Measurements from ENCODE around the gene CSMD2.

Gene CSMD2

GRCh38 chr1:33955096-33955495 lies 209.9 kb downstream of the CSMD2 start:
- no peak for DNase-seq (ENCODE audit: extremely low spot score)
- ChIA-PET CTCF (interaction anchor here (0.6 kb wide), 1 partner anchor 127 kb away, joined by 3 read pairs; no protein-coding TSS in a partner anchor), POLR2A (no interaction called here)
- TF ChIP-seq FOXA1 (IDR thresholded peaks at IDR 0.05), result no peak
- no peak for TF ChIP-seq SUZ12 (IDR thresholded peaks at IDR 0.05)
- TF ChIP-seq ARNT (IDR thresholded peaks at IDR 0.05), result no peak
- TF ChIP-seq FOXK2 (IDR thresholded peaks at IDR 0.05), result no peak
- TF ChIP-seq L3MBTL2 (conservative IDR thresholded peaks at IDR 0.05), result no peak
- no peak for TF ChIP-seq BHLHE40 (IDR thresholded peaks at IDR 0.05; ENCODE audit: borderline replicate concordance)
- TF ChIP-seq LEF1 (IDR thresholded peaks at IDR 0.05; ENCODE audit: borderline replicate concordance), result no peak
- no peak for TF ChIP-seq TARDBP (IDR thresholded peaks at IDR 0.05)
- no peak for TF ChIP-seq NFRKB (IDR thresholded peaks at IDR 0.05)
- no peak for TF ChIP-seq FOXM1 (IDR thresholded peaks at IDR 0.05; ENCODE audit: borderline replicate concordance)
- TF ChIP-seq CTBP1 (IDR thresholded peaks at IDR 0.05; ENCODE audit: borderline replicate concordance), result no peak
- TF ChIP-seq ELF4 (IDR thresholded peaks at IDR 0.05), result no peak
- TF ChIP-seq HDGF (IDR thresholded peaks at IDR 0.05; ENCODE audit: borderline replicate concordance), result no peak
- no peak for TF ChIP-seq SP1 (IDR thresholded peaks at IDR 0.05)
- TF ChIP-seq ZNF384 (IDR thresholded peaks at IDR 0.05), result no peak
- no peak for TF ChIP-seq PKNOX1 (IDR thresholded peaks at IDR 0.05)

GRCh38 chr1:33949570-33949969 lies 215.5 kb downstream of the CSMD2 start:
- ChIA-PET CTCF (no interaction called here), POLR2A (no interaction called here)
- TF ChIP-seq CTBP1 (IDR thresholded peaks at IDR 0.05; ENCODE audit: borderline replicate concordance) (no peak), L3MBTL2 (conservative IDR thresholded peaks at IDR 0.05) (no peak)
- DNase-seq (ENCODE audit: extremely low spot score), result no peak

GRCh38 chr1:33948291-33948690 lies 216.7 kb downstream of the CSMD2 start:
- no peak for DNase-seq (ENCODE audit: extremely low spot score)
- CTCF ChIA-PET, result no interaction called here
- TF ChIP-seq FOXA1 (IDR thresholded peaks at IDR 0.05) (no peak), PKNOX1 (IDR thresholded peaks at IDR 0.05) (no peak), FOXM1 (IDR thresholded peaks at IDR 0.05; ENCODE audit: borderline replicate concordance) (no peak), ZNF384 (IDR thresholded peaks at IDR 0.05) (no peak), ARNT (IDR thresholded peaks at IDR 0.05) (no peak), LEF1 (IDR thresholded peaks at IDR 0.05; ENCODE audit: borderline replicate concordance) (no peak)
- POLR2A ChIA-PET, result no interaction called here

GRCh38 chr1:33946836-33947235 lies 218.2 kb downstream of the CSMD2 start:
- DNase-seq (ENCODE audit: extremely low spot score), result no peak
- no peak for TF ChIP-seq PKNOX1 (IDR thresholded peaks at IDR 0.05)
- no peak for TF ChIP-seq LEF1 (IDR thresholded peaks at IDR 0.05; ENCODE audit: borderline replicate concordance)
- TF ChIP-seq L3MBTL2 (conservative IDR thresholded peaks at IDR 0.05), result no peak
- no peak for TF ChIP-seq SUZ12 (IDR thresholded peaks at IDR 0.05)
- no peak for TF ChIP-seq HDGF (IDR thresholded peaks at IDR 0.05; ENCODE audit: borderline replicate concordance)
- no peak for TF ChIP-seq NFRKB (IDR thresholded peaks at IDR 0.05)
- TF ChIP-seq ELF4 (IDR thresholded peaks at IDR 0.05), result no peak
- TF ChIP-seq FOXM1 (IDR thresholded peaks at IDR 0.05; ENCODE audit: borderline replicate concordance), result no peak
- TF ChIP-seq FOXA1 (IDR thresholded peaks at IDR 0.05), result no peak
- no peak for TF ChIP-seq BHLHE40 (IDR thresholded peaks at IDR 0.05; ENCODE audit: borderline replicate concordance)
- no peak for TF ChIP-seq SP1 (IDR thresholded peaks at IDR 0.05)
- ChIA-PET POLR2A (no interaction called here), CTCF (no interaction called here)

- POLR2A ChIA-PET, result no interaction called here
- DNase-seq (ENCODE audit: extremely low spot score), result no peak
- CTCF ChIA-PET, result no interaction called here
- TF ChIP-seq SP1 (IDR thresholded peaks at IDR 0.05), result no peak
- TF ChIP-seq PKNOX1 (IDR thresholded peaks at IDR 0.05), result no peak
- TF ChIP-seq FOXK2 (IDR thresholded peaks at IDR 0.05), result no peak
- TF ChIP-seq FOXM1 (IDR thresholded peaks at IDR 0.05; ENCODE audit: borderline replicate concordance), result no peak
- no peak for TF ChIP-seq NFRKB (IDR thresholded peaks at IDR 0.05)
- no peak for TF ChIP-seq LEF1 (IDR thresholded peaks at IDR 0.05; ENCODE audit: borderline replicate concordance)
- TF ChIP-seq ELF4 (IDR thresholded peaks at IDR 0.05), result no peak
- TF ChIP-seq BHLHE40 (IDR thresholded peaks at IDR 0.05; ENCODE audit: borderline replicate concordance), result no peak
- no peak for TF ChIP-seq FOXA1 (IDR thresholded peaks at IDR 0.05)
These were observed 220.2 kb downstream of the CSMD2 start for GRCh38 chr1:33944846-33945245.

GRCh38 chr1:33943978-33944377 lies 221.1 kb downstream of the CSMD2 start:
- TF ChIP-seq SUZ12 (IDR thresholded peaks at IDR 0.05) (no peak), BHLHE40 (IDR thresholded peaks at IDR 0.05; ENCODE audit: borderline replicate concordance) (no peak), ELF4 (IDR thresholded peaks at IDR 0.05) (no peak), FOXK2 (IDR thresholded peaks at IDR 0.05) (no peak), TARDBP (IDR thresholded peaks at IDR 0.05) (no peak), FOXM1 (IDR thresholded peaks at IDR 0.05; ENCODE audit: borderline replicate concordance) (no peak), ARNT (IDR thresholded peaks at IDR 0.05) (no peak), L3MBTL2 (conservative IDR thresholded peaks at IDR 0.05) (no peak), FOXA1 (IDR thresholded peaks at IDR 0.05) (no peak), CTBP1 (IDR thresholded peaks at IDR 0.05; ENCODE audit: borderline replicate concordance) (no peak), LEF1 (IDR thresholded peaks at IDR 0.05; ENCODE audit: borderline replicate concordance) (no peak)
- DNase-seq (ENCODE audit: extremely low spot score), result no peak
- POLR2A ChIA-PET, result no interaction called here
- CTCF ChIA-PET, result no interaction called here

All from HEK293T (cell line).